Amygdala (tissue), 56 donors: ENCODE data around the gene DOP1B.
A peak's percentile ranks its signal among the peaks of the same experiment; 100 is the strongest.
"Not testable (repeated sequence)": the region's sequence is repeated elsewhere in the genome, so short reads cannot be mapped to it uniquely, and the experiment has no call there.

Source experiments
- DNase-seq, 56 donors: peaks; one replicate each; lab custom pipeline; 2025; lab: John Stamatoyannopoulos, UW

Gene DOP1B

GRCh38 chr21:36132696-36133095, 23.9 kb upstream of the DOP1B start:
- no peak for DNase-seq

- DNase-seq: peak in 28 of 56 donors; percentile 21 to 81 (median 46)
Observed at GRCh38 chr21:36134803-36135390, 21.7 kb upstream of the DOP1B start, which contains the start of gene CBR3. CBR3 (plus strand) TSS chr21:36135079; CDS start chr21:36135193, 114 bp downstream.

DNA sequence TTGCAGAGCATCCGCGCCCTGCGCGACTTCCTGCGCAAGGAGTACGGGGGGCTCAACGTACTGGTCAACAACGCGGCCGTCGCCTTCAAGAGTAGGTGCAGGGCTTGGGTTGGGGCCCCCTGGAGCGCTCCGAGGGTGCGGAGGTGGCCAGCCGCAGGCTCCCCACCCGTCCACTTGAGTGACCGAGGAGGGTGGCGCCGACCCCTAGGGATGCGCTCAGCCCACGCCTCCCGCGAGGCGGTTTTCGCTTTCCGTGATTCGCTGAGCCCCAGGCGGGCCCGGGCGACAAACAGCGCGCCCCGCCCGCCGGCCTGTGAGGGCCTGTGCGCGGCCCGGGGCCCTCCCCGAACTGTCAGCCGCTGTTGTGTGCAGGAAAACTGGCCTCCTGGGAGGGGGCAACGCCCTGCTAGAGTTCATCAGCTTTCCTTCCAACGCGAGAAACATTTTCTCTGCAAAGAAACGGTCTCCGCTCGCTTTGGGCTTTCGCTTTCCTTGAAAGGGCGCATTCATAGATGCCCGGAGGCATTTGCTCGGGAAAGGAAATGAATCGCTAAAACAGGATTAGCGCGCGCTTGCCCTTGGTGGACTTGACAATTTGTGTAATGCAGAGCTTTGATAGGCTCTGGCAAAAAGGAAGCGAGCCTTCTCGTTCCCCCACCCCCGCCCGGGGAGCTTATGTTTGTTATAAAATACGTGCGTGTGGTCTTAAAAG, 21.1 kb upstream of the DOP1B start:
- peak in 44 of 56 donors; percentile 24 to 81 (median 61) for DNase-seq

DNA sequence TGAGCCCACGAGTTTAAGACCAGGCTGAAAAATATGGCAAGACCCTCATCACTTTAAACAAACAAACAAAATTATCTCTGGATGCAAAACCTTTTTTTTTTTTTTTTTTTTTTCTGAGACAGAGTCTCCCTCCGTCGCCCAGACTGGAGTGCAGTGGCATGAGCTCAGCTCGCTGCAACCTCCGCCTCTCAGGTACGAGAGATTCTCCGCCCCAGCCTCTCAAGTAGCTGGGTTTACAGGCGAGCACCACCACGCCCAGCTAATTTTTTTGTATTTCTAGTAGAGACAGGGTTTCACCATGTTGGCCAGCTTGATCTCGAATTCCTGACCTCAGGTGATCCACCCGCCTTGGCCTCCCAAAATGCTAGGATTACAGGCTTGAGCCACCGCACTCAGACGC, 16.8 kb upstream of the DOP1B start:
- DNase-seq: not testable (repeated sequence)

DNA sequence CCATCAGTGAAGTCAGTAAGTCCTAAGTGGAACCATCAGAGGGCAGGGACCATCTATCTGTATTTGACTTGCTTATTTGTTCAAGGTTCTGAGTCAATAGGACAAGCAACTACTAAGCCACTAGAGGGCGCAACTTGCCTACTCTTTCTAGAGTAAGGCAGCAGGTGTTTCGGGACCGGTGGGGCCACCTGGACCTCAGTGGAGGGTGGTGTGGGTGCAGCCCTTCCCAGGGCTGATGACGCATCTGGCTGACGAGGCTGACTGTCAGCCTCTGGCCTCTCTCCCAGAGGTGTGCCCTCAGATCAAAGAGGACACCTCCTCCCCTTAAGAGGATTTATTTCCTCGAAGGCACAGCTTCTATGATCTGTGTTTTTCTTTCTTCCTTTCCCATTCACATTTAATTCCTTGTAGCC, 15.1 kb upstream of the DOP1B start:
- peak in 48 of 56 donors; percentile 8 to 90 (median 45) for DNase-seq

GRCh38 chr21:36144233-36144632, 12.4 kb upstream of the DOP1B start:
- DNase-seq: not testable (repeated sequence)

- DNase-seq: no peak
Observed at GRCh38 chr21:36145259-36145658, 11.4 kb upstream of the DOP1B start.

GRCh38 chr21:36147911-36148310, 8.7 kb upstream of the DOP1B start:
- DNase-seq: no peak

DNA sequence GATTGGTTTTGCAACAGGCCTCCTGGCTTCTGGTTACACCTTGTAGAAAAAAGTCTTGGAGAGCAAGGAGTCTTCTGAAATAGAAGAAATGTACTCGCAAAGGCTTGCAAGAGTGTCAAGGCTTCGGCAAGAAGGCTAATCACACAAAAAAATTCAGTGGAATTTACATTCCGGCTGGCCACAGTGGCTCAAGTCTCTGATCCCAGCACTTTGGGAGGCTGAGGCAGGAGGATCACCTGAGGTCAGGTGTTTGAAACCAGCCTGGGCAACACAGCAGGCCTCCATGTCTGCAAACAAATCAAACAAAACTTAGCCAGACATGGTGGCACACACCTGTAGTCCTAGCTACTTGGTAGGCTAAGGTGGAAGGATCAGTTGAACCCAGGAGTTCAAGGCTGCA, 7.7 kb upstream of the DOP1B start:
- no peak for DNase-seq

DNA sequence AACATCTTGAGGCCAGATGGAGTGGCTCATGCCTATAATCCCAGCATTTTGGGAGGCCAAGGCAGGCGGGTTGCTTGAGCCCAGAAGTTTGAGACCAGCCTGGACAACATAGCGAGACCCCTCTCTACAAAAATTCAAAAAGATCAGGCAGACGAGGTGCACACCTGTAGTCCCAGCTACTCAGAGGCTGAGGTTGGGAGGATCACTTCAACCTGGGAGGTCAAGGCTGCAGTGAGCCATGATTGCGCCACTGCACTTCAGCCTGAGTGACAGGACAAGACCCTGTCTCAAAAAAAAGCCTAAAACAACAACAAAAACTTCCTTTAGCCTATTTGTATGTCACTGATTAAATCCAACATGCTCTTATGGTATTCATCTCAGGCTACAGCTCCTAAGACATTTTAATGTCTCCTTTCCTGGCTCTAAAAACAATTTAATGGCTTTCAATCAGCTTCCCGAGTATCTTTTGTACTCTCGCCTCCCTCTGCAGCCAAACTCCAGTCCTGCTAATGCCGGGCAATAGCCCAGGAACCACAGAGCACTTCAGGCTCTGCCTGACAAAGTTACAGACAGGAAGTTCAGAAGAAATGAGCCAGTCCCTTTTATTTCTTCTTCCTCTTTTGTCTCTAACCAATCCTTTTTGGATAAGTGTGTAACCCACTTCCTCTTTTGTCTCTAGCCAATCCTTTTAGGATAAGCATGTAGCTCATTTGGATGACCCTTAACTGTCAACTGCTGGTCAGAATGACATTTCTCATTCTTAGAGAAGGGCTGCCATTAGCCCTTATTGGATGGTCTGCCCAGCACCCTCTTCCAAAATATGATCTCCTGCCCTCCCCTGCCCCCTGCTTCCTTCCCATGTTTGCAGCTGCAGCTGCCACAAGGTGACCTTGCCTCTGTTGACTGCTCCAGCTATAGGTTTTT, 6.6 kb upstream of the DOP1B start:
- peak in 24 of 56 donors; percentile 3 to 65 (median 23) for DNase-seq

DNA sequence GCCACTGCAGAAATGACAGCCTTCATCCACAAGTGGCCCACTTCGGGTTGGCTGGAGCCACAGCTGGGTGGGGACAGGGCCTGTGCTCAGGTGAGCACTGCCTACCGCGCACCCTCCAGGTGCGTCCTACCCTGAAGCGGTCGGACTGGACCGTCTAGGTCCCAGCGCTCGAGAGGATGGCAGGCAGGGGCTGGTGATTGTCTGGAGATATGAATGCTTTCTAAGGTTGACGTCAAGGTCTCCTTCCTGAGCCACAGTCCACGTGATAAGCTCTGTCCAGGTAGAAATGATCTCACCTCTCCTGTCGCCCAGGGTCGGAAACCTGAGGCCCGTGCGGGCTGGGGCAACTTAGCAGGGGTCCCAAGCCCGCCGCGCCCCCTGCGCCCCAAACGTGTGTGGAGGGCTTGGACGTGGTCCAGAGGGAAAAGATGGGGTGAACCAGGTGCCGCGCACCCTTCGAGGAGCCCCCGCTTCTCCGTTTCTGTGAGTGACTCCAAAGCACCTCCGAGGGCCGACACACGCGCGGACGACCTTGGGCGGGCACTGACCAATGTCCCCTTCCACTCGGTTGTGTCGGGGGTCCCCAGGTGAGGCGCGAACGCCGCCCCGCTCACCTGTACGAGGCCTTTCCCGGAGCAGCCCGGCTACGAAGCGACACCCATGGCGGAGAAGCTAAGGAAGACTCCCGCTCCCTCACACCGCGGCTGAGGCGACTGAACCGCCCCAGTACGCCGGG, 853 bp upstream of the DOP1B start:
- DNase-seq: no peak

GRCh38 chr21:36156339-36156814, 247 bp upstream of the DOP1B start:
- DNase-seq: peak; percentile 66 to 100 (median 100)

- no peak for DNase-seq
Observed at GRCh38 chr21:36159356-36159921, 2.8 kb downstream of the DOP1B start.

DNA sequence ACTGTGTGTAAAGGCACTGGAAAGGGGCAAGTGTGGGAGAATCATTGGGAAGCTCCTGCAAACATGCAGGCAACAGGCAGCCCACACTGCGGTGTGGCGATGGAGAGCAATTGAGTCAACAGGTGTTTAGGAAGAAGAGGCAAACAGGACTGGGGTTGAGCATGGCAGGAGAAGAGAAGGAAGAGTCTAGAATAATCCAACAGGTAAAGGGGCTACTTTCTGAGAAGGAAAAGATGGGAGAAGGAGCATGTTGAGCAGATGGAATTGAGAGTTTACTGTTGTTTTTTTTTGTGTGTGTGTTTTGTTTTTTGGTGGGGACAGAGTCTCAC, 4.2 kb downstream of the DOP1B start:
- DNase-seq: no peak

- DNase-seq: no peak
Observed at GRCh38 chr21:36162631-36163030, 6.0 kb downstream of the DOP1B start.

GRCh38 chr21:36163750-36164741, 7.4 kb downstream of the DOP1B start:
- DNase-seq: no peak

GRCh38 chr21:36165356-36165755, 8.7 kb downstream of the DOP1B start:
- no peak for DNase-seq

DNA sequence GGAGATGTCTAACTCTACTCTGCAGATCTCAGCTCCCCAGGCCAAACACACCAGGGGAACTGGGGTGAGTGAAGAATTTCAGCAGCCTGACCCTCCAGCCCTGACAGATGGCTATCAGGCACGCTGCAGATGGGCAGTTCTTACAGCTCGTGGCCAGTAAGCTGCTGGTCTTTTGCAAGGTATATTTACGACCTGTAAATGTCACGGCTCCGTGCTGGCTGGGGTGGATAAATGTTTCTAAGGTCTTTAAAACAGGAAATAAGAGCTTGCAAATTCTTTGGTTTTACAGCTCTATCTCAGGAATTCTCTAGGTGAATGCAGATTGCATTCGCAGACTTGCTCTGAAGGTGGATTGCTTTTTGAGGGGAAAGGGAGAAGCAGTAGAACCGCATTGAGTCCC, 10.1 kb downstream of the DOP1B start:
- no peak for DNase-seq

DNA sequence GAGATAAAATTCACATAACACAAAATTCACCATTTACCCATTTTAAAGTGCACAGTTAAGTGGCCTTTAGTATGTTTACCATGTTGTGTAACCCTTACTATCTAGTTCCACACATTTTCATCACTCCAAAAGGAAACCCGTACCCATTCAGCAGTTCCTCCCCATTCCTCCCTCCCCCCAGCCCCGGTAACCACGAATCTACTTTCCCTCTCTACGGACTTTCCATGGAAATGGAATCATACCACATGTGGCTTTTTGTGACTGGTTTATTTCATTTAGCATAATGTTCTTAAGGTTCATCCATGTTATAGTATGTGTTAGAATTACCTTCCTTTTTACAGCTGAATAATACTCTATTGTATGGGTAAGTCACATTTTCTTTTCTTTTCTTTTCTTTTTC, 10.9 kb downstream of the DOP1B start:
- DNase-seq: no peak
